ENCODE data around the gene HAUS7. TPM values are rescaled to one million over a fixed set of nuclear protein-coding genes. Genes with fewer than 3 reads are reported as not detected.

The HAUS7 gene
- polyA plus RNA-seq, 2 of the 4 experiments (the other 2 are of a cell fraction): 39.1 to 53.6 TPM

- no peak for TF ChIP-seq E2F6 (IDR thresholded peaks at IDR 0.05; ENCODE audit: borderline replicate concordance, low read depth)
- no peak for TF ChIP-seq FOSL2 (IDR thresholded peaks at IDR 0.05)
- TF ChIP-seq FOSL2 (CRISPR knock-in tag; IDR thresholded peaks at IDR 0.05): no peak
These were observed 49.4 kb downstream of the HAUS7 start (continued) for GRCh38 chrX:153420851-153421599.

- H3K4me2 ChIP-seq: no peak overlapping the region
- POLR2A ChIA-PET: no interaction called here
- no peaks in the 10 kb centered on the region for H3K9me3 ChIP-seq
- TF ChIP-seq ELK1 (IDR thresholded peaks at IDR 0.05; ENCODE audit: low read depth, low read length): no peak
- TF ChIP-seq KDM1A (IDR thresholded peaks at IDR 0.05; ENCODE audit: low read depth): no peak
- TF ChIP-seq MAFK (IDR thresholded peaks at IDR 0.05; ENCODE audit: partially characterized antibody): no peak
- no peak for TF ChIP-seq HOXB5 (CRISPR knock-in tag; IDR thresholded peaks at IDR 0.05)
- no peak for TF ChIP-seq HOXB13 (CRISPR knock-in tag; IDR thresholded peaks at IDR 0.05; ENCODE audit: low read depth)
- no peak for TF ChIP-seq SMC3 (IDR thresholded peaks at IDR 0.05)
- no peak for TF ChIP-seq FOSB (CRISPR knock-in tag; IDR thresholded peaks at IDR 0.05)
- TF ChIP-seq E2F6 (IDR thresholded peaks at IDR 0.05; ENCODE audit: borderline replicate concordance, low read depth): no peak
- no peak for TF ChIP-seq RFX5 (IDR thresholded peaks at IDR 0.05)
- no peak for TF ChIP-seq HEYL (CRISPR knock-in tag; IDR thresholded peaks at IDR 0.05)
- no peak for TF ChIP-seq CTCF (IDR thresholded peaks at IDR 0.05)
- no peak for TF ChIP-seq POLR2AphosphoS2 (conservative IDR thresholded peaks at IDR 0.05; ENCODE audit: low read length)
- no peak for TF ChIP-seq EHMT2 (IDR thresholded peaks at IDR 0.05; ENCODE audit: low read depth)
- TF ChIP-seq JUN (IDR thresholded peaks at IDR 0.05): no peak
- TF ChIP-seq ATOH8 (CRISPR knock-in tag; IDR thresholded peaks at IDR 0.05; ENCODE audit: low read depth): no peak
- no peak for TF ChIP-seq POLR2A (IDR thresholded peaks at IDR 0.05; ENCODE audit: low read length)
- DNase-seq (ENCODE audit: low read depth in 1 of 2, low spot score in 1 of 2) (no peak), ATAC-seq (no peak), FAIRE-seq (no peak)
- no peaks in the 10 kb centered on the region for H3K4me1 ChIP-seq
- H3K4me3 ChIP-seq: no peak overlapping the region
- WGBS (ENCODE audit: missing lambda C conversion rate): 63% methylated on average over 8 of the region's 8 CpGs
- no peak overlapping the region for H3K27ac ChIP-seq
- CTCF ChIA-PET: no interaction called here
These were observed 52.7 kb downstream of the HAUS7 start for GRCh38 chrX:153417637-153418036.

- POLR2A ChIA-PET: no interaction called here
- TF ChIP-seq CHD4 (IDR thresholded peaks at IDR 0.05; ENCODE audit: borderline replicate concordance) (no peak), ESRRA (IDR thresholded peaks at IDR 0.05; ENCODE audit: borderline replicate concordance, low read length) (no peak), NFE2L2 (conservative IDR thresholded peaks at IDR 0.05; ENCODE audit: low read length) (no peak), ATOH8 (CRISPR knock-in tag; IDR thresholded peaks at IDR 0.05; ENCODE audit: low read depth) (no peak), MAX (IDR thresholded peaks at IDR 0.05) (no peak), PBX3 (IDR thresholded peaks at IDR 0.05) (no peak), PHF8 (IDR thresholded peaks at IDR 0.05; ENCODE audit: borderline replicate concordance, low read depth) (no peak), RAD21 (conservative IDR thresholded peaks at IDR 0.05 in 1 of 2, IDR thresholded peaks at IDR 0.05 in 1 of 2) (no peak), HOXA7 (CRISPR knock-in tag; IDR thresholded peaks at IDR 0.05) (no peak), CBX2 (IDR thresholded peaks at IDR 0.05; ENCODE audit: borderline replicate concordance, low read depth) (no peak)
These were observed 53.5 kb downstream of the HAUS7 start for GRCh38 chrX:153416781-153417450.

More at GRCh38 chrX:153416781-153417450, 53.5 kb downstream of the HAUS7 start:
- no peaks in the 10 kb centered on the region for H3K4me1 ChIP-seq
- ATAC-seq (no peak), FAIRE-seq (no peak), DNase-seq (ENCODE audit: low read depth in 1 of 2, low spot score in 1 of 2) (no peak)
- no peak overlapping the region for H3K27ac ChIP-seq
- no peak overlapping the region for H3K4me3 ChIP-seq
- WGBS (ENCODE audit: missing lambda C conversion rate): 54% methylated on average over 11 of the region's 12 CpGs
- H3K9me3 ChIP-seq: no peaks in the 10 kb centered on the region
- H3K4me2 ChIP-seq: no peak overlapping the region
- CTCF ChIA-PET: no interaction called here

Measured in A549 (cell line).